HL-60 (cell line): ENCODE data around the gene DACT2.

ENCODE experiments used
- DNase-seq, 2 experiments: peaks; one replicate each; pipeline ENCODE4 v3.0.0-alpha.2; 2010 to 2020; ENCODE audit warnings: low read depth in 1 of 2, low spot score in 1 of 2
- H3K27ac ChIP-seq: fragments of 250-450 bp; sonication (Bioruptor Pico); replicated peaks from 2 replicates; pipeline ENCODE4 v1.5.1; 2020; ENCODE audit warnings: mild to moderate bottlenecking, moderate library complexity
- H3K27me3 ChIP-seq: fragments of 250-450 bp; sonication (Bioruptor Pico); 2 replicates; pipeline ENCODE4 v1.5.1; 2021; ENCODE audit warnings: mild to moderate bottlenecking, moderate library complexity; ENCODE audit not compliant: insufficient read depth, poor library complexity, severe bottlenecking
- H3K4me3 ChIP-seq: replicated peaks from 2 replicates; pipeline ENCODE4 v1.5.1; 2011; ENCODE audit warnings: mild to moderate bottlenecking, control low read depth, low read length; ENCODE audit not compliant: insufficient read depth
- CTCF ChIP-seq: IDR thresholded peaks from one replicate; pipeline ENCODE4 v1.5.1; 2011; ENCODE audit warnings: low read length, control low read depth, inconsistent platforms; ENCODE audit not compliant: insufficient read depth
- GABPA ChIP-seq: IDR thresholded peaks from 2 replicates; pipeline ENCODE4 v1.6.1; 2012; ENCODE audit warnings: low read depth
- POLR2AphosphoS5 ChIP-seq: IDR thresholded peaks from 2 replicates; pipeline ENCODE4 v1.6.1; 2012; ENCODE audit warnings: low read depth
- REST ChIP-seq: IDR thresholded peaks from 2 replicates; pipeline ENCODE4 v1.6.1; 2012; ENCODE audit warnings: low read depth; ENCODE audit not compliant: insufficient replicate concordance
- SPI1 ChIP-seq: IDR thresholded peaks from 2 replicates; pipeline ENCODE4 v1.6.1; 2012; ENCODE audit warnings: low read depth, mild to moderate bottlenecking, borderline replicate concordance

Gene DACT2

GRCh38 chr6:168340819-168341218 is 21.2 kb upstream of the DACT2 start:
- H3K4me3 ChIP-seq: no peak overlapping the region
- TF ChIP-seq POLR2AphosphoS5 (no peak), SPI1 (no peak)
- no peak overlapping the region for H3K27ac ChIP-seq
- no peaks in the 10 kb centered on the region for H3K27me3 ChIP-seq
- no peak for DNase-seq

- Histone ChIP-seq H3K4me3 (no peak overlapping the region), H3K27ac (no peak overlapping the region), H3K27me3 (no peaks in the 10 kb centered on the region)
- no peak for TF ChIP-seq REST
- TF ChIP-seq POLR2AphosphoS5: no peak
- TF ChIP-seq GABPA: no peak
- TF ChIP-seq SPI1: no peak
- DNase-seq: no peak
These were observed 19.2 kb upstream of the DACT2 start for GRCh38 chr6:168338777-168339176.

- no peak for DNase-seq
- no peak for TF ChIP-seq CTCF
- no peak for TF ChIP-seq SPI1
- TF ChIP-seq REST: no peak
- no peak for TF ChIP-seq GABPA
- no peak for TF ChIP-seq POLR2AphosphoS5
- Histone ChIP-seq H3K27ac (no peak overlapping the region), H3K27me3 (no peaks in the 10 kb centered on the region), H3K4me3 (no peak overlapping the region)
These were observed 17.4 kb upstream of the DACT2 start for GRCh38 chr6:168336967-168337366.

- no peak for TF ChIP-seq CTCF
- TF ChIP-seq POLR2AphosphoS5: no peak
- TF ChIP-seq REST: no peak
- TF ChIP-seq GABPA: no peak
- no peak for TF ChIP-seq SPI1
- Histone ChIP-seq H3K27me3 (no peaks in the 10 kb centered on the region), H3K27ac (no peak overlapping the region), H3K4me3 (no peak overlapping the region)
- no peak for DNase-seq
These were observed 14.4 kb upstream of the DACT2 start for GRCh38 chr6:168333989-168334388.
